HG02610 (cell line): Measurements from ENCODE around the gene SCN3A.

Source experiments
- ATAC-seq: cut with Tn5 transposase; IDR thresholded peaks from one replicate; pipeline ENCODE4 v1.9.1; 2021; ENCODE audit warnings: mild to moderate bottlenecking, moderate library complexity; ENCODE audit not compliant: unreplicated experiment

Gene SCN3A

DNA sequence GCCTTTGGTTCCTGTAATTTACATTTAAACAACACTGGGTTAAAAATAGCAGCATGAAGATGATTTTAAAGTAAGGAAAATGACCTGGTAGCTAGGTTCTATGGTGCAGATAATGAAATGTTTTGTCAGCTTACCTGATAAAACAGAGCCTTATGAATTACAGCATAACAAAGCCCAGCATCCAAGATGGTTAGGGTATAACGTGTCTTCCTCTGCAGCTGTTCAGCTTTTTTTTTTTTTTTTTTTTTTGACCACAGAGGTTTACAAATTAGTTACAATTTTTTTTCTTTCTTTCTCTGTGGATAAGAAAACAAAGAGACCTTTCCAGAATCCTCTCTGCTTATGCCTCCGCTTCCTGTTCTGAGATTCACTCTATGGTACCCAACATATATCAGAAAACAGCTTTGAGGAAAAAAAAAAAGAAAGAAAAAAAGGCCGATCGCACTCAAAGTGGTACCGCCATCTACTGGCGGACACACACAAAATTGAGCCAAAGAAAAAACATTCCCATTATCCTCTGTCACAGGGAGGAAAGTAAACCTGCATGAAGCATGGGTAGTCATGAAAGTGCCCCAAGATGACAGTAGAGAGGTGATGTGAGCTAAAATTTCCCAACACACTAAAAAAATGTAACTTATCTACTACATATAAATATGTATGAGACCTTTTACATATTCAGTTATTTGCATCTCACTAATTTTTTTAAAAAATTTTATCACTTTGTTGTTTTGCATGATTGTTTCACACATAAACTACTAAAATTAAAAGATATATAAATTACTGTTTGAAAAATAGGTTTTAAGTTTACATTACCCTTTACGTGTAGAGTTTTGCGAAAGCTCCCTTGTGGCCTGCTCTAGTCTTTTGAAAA, at the start of gene SCN3A:
SCN3A (minus strand) TSS at position 362 of the 871 bp plus-strand sequence. CDS start 27,656 bp downstream, outside the sequence.
- peak; percentile 59 for ATAC-seq

DNA sequence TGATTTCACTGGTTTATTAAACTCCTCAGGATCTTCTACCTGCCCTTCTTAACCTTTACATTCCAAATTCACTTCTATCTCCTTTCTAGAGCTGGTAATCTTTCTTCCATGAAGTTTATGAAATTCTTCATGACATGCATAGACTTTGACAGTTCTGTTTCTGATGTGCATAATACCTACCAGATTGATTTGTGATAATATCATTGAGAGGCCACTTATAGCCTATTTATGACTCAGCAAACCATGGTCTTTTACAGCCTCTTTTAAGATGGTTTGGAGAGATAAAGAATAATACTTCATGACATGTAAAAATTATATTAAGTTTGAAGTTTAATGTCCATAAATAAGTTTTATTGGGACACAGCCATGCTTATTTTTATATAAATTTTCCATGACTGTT, 49.3 kb upstream of the SCN3A start:
- no peak for ATAC-seq

DNA sequence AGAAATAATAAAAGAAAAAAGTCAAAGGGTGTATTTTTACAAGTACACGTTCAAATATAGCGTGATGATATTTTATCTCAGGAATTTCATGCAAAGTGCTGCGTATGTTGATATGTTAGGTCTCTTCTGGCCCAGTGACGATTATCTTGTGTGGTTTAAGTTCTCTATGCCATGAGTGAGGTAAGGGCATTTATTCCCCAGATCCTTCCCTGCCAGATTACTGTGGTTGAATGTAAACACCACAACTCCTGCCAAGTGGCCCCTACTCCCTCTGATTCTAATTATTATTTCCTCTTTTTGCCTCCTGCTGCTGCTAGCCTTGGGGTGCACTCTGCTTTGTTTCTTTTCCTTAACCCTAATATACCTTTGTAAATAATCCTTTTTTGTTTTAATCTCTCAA, 47.5 kb upstream of the SCN3A start:
- ATAC-seq: no peak

DNA sequence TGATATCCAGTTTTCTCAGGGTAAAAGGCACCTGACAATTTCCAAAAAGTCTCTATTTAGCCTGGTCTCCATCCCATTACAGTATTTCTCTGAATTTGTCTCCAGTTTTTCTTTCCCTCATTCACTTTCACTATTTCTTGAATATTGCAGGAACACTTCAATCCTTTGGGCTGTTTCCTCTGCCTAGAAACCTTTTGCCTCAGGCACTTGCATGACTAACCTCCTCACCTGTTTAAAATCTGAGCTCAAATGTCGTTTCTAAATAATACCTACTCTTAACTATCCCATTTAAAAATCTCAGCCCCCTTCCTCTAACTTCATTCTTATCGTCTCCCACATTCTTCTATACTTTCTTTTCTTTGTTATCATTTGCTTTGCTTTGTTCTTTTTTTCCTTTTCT, 44.4 kb upstream of the SCN3A start:
- ATAC-seq: no peak

DNA sequence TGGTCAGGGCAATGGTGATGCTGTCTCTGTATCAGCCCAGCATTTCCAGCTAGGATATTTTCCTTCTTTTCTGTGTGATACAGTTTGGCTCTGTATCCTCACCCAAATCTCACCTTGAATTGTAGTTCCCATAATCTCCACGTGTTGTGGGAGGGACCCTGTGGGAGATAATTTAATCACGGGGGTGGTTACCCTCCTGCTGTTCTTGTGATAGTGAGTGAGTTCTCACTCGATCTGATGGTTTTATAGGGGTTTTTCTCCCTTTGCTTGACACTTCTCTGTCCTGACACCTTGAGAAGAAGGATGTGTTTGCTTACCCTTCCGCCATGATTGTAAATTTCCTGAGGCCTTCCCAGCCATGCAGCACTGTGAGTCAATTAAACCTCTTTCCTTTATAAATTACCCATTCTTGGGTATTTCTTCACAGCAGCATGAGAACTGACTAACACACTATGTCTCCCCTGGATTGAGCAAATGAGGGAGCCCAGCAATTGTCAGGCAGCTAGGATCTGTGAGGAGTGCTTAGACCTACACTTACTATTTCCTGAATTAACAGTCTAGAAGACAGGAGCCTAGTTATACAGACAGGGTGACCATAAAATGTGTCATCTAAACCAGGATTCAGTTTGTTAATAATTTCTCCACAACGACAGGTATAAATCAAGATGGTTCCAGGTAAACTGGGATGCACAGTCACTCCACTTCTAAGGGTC, 41.4 kb upstream of the SCN3A start:
- no peak for ATAC-seq

DNA sequence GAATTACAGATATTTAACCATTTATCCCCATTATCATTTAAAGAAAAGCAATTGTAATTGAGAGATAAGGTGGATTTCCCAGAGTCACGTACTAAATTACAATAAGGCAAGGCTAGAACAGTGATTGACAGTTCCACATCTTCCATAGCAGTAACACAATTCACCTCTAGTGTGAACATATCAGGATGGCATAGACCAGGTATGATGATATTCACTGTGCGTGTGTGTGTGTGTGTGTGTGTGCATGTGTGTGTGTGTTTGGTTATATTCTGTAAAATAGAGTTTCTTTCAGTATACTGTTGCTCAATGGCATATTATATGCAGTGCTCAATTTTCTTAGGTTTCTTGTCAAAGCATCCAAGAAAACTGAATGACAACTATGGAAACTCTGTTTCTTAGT, 37.1 kb upstream of the SCN3A start:
- ATAC-seq: no peak

DNA sequence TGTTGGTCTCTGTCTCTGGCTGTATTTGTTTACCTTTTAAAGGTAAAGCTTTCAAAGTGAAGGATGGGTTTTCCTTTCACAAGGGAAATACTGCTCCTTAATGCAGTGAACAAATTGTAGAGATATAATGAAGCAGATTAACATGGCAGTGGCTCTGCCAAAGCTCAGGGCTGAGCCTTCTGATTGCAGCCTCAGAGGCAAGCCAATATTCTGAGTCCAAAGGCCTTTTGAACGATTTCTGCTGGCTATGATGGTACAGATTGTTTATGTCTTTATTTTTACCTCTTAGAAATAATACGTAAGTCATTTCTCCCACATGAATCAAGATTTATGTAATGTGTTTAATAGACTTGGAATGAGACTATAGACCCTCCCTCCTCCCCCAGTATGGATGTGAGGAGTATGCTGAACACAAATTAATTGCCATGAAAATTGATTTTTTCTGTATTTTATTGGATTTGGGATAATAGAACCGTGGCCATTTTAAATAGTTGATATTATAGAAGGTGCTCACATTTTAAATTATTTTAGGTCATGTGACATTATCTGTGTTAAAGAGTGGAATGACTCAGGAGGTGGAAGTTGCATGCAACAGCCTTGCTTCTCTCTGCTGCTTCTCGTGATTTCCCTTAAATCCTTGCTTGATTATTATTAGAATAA, 36.1 kb upstream of the SCN3A start:
- no peak for ATAC-seq

DNA sequence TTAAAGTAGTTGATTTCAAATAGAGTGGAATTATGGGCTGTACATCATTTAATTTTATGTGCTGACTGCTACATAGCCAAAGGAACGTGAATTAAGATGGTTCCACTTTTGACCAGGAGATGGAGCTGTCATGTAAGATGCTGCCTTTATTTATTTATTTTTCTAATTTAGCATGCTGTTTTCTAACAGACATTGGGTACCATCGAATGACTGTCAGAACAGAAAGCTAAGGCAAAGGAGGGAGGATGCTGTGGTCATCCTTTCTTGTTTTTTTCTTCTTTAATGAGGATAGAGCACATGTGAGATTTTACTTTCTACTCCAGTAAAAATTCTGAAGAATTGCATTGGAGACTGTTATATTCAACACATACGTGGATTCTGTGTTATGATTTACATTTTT, 35.4 kb upstream of the SCN3A start, which contains the start of gene SCN2A:
SCN2A (plus strand) TSS at position 185 of the 400 bp plus-strand sequence. CDS start 56,410 bp downstream, outside the sequence.
- no peak for ATAC-seq

DNA sequence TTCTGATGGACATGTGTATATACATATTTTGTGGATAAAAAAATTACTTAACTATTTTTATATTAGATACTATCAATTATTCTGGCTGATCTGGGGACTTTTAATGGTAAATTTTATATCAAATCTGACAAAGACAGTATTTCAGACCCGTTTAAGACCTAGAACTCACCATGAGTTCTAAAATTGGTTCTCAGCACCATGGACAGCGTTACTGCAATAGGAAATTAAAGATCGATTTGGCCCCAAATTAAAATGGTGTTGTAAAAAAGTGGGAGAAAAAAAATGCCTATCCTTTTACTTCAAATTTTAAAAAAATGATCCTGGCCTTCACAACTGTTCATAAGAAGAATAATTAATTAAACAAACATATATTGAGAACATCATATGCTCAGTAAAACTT, 34.4 kb upstream of the SCN3A start:
- ATAC-seq: no peak

DNA sequence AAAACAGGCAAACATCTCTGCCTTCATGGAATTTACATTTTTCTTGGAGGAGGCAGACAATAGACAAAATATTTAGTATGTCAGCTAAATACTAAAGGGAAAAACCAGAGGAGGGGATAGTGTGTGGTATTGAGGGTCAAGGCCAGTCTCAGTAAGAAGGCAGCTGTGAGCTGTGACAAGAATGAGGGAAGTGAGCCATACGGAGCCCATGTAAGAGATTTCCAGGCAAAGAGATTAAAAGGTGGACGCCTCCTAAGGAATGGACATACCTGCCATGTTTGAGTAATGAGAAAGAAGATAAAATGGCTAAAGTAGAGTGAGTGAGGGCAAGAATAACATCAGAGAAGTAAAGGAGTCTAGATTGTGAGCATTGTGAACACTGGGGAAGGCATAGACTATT, 33.2 kb upstream of the SCN3A start:
- no peak for ATAC-seq

DNA sequence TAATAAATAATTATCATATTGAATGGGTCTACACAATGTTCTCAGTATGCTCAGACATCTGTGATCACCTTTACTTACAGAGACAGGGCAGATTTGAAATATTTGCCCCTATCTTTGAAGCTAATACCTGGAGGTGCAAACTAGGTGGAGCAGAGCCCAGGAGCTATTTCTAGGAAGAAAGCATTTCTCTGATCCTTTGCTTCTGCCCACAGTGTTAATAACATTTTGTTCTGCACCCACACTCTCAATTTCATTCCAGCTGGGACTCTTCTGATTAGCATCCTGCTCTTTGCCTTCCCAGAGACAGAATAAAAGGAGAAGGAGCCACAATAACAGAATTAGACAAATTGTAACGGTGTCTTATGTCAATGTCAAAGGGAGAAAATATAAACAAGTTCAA, 23.7 kb upstream of the SCN3A start:
- ATAC-seq: no peak

DNA sequence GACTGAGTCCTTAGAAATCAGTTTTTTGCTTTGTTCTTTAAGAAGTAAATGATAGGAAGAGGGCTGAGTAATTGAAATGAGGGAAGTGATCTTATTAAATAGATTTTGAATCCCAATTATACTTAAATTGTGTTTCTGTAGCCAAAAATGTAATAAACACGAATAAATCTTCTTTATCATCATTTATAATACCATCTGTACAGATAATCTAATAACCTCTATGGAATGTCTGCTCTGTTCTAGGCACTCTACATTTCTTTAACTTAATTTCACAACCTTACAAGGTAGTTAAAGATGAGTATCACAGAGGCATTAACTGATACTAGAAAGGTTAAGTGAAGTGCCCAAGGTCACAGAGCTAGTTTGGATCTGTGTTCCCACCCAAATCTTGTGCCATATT, 21.1 kb upstream of the SCN3A start:
- ATAC-seq: no peak

DNA sequence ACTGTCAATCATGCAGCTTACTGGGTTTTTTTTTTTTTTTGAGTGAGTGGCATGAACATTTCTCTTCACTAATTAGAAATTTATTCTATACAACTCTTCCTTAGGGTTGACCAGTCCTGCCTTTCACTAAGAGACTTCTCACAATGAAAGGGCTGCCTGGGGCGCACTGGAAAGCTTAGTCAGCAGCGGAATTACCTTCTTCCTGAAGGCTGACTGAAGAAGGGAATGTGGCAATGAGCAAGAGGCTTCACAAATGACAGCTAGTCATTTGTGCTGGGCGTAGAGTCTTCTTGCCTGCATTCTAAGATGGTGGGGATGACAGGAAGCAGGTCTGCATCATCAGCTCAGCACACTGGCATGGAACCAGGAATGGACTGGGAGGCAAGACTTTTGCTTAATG, 15.6 kb upstream of the SCN3A start:
- ATAC-seq: no peak

DNA sequence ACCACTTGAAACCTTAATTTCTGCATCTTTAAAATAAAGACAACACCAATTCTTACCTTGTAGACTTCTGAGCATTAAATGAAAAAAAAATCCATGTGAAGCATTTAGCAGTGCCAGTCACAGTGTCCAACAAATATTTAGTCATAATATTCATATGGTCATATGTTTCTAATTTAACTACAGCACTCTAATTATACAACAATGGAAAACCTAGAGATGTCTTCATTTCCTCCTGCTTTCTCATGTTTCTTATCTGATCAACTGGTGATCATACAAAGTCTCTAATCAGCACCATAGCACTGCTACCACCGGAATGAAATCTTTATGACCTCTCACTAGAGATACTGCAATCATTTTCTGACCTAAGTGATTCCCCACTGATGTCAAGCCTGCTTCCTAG, 10.2 kb upstream of the SCN3A start:
- ATAC-seq: no peak

DNA sequence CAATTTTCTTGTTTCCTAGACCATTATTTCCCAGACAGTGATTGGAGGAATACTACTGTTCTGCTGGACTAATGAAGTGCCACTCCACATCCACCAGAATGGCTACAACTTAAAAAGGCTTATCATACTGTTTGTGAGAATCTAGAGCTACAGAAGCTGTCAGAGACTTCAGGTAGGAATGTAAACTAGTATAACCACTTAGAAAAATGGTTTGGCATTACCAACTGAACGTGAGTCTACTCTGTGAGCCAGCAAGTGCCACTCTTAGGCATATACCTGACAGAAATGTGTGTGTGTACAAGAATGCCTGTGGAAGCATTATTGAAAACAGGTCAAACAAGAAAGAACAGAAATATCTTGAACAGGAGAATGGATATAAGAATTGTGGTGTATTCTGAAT, 4.2 kb upstream of the SCN3A start:
- ATAC-seq: no peak

DNA sequence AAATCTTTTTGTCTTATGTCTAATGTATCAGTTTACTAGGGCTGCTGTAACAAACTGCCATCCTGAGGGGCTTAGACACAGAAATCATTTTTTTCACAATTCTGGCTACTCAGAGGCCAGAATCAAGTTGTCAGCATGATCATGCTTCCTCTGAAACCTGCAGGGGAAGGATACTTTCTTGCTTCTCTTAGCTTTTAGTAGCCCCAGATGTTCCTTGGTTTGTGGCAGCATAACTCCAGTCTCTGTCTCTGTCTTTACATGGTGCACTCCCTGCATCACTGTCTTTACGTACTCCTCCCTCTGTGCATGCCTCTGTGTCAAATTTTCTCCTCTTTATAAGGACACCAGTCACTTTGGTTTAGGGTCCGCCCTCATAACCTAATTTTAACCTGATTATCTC, 2.0 kb upstream of the SCN3A start:
- no peak for ATAC-seq

DNA sequence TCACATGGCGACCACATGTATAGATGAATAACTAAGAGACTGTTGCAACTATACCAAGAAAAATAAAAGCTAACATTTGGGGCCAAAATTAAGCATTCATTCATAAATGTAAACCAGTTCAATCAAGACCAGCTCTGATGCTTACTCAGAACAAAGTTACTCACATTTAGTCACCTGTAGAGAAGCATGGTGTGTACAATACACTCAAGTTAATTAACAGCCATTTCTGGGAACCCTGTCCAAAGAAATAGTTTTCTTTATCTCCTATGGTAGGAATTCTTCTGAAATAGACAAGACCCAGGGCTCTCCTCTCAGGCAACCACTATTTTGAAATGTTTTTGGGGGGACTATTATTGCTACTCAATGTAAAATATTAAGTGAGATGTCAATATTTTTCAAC, 1.6 kb downstream of the SCN3A start:
- no peak for ATAC-seq

DNA sequence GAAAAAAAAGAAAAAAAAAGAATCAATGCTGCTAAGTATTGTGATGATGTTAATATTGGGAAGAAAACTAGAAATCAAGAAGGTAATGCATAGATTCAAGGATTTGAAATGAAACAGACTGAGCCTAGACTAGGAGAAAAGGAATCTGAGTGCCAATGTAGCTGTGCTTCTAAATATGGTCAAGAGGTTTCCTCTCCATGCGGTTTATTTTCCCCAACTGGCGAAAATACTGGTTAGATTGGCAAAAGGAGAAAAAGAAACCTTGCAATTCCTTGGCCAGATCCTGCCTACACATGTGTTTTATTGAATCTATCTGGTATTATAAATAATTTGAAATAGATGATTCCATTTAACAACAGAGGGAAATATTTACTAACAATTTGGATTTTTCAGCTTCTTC, 5.7 kb downstream of the SCN3A start:
- no peak for ATAC-seq

DNA sequence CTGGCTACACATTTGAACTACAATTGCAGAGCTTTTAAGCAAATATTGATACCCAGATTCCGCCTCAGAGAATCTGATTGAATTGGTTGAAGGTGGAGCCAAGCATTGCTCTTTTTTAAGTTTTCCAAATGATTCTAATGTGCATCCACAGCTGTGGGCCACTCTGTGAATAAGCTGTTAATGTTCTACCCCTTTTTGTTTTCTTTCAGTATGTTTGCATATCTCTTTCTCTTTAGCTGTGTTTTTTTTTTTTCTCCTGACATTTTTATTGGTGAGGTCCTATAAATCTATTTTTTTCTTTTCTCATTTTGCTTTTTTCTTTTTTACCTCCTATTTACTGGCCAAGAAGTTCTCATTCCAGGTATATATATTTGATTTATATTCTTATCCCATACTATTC, 6.5 kb downstream of the SCN3A start:
- no peak for ATAC-seq

DNA sequence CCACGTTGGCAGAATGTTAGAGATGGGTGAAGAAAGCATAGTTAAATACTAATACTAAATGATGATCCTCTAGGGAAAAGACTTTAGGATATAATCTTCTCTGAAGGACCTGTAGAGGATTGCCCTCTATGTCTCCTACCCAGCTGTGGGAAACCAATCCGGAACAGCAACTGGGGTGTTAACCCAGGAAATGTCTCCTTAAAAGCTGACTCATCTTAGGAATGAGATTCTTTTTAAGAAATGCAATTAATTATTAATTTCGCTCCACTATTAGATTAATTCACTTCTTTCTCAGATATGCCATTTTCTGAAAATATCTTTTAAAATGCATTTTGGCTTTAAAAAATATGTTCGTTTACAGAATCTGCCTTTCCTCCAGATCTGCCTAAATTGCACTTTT, 7.4 kb downstream of the SCN3A start:
- no peak for ATAC-seq

DNA sequence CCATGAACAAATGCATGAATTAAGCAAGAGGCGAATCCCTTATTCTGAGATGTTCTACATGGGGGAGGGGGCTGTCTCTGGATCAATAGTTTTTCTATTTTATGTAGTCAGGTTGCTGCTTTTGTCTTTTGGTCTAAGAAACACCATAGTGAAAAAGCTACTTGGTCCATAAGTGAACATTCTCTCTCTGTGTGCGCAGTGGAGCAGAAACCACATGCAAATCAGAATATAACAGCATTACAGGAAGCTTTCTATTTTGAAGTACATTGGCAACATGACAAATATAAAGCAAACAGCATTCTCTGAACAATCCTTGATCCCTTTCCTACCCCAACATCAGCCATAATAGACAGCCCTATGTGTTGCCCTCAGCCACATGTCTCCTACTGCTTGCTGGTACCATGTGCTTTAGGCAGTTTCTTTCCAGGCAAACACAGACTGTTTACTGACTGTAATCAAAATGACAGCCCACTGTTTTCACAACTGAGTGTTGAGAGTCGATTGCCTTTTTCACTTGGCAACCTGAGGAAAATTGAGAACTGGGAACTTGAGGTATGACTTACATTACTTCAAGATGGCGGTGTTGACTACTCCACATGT, 10.6 kb downstream of the SCN3A start:
- peak; percentile 98 for ATAC-seq
